ENCODE data around the gene DKK3. TPM values are rescaled to one million over a fixed set of nuclear protein-coding genes. Genes with fewer than 3 reads are reported as not detected.

The DKK3 gene
- total and polyA plus RNA-seq, 8 donors = 21.8 to 63.8 (median 37.6) TPM

DNA sequence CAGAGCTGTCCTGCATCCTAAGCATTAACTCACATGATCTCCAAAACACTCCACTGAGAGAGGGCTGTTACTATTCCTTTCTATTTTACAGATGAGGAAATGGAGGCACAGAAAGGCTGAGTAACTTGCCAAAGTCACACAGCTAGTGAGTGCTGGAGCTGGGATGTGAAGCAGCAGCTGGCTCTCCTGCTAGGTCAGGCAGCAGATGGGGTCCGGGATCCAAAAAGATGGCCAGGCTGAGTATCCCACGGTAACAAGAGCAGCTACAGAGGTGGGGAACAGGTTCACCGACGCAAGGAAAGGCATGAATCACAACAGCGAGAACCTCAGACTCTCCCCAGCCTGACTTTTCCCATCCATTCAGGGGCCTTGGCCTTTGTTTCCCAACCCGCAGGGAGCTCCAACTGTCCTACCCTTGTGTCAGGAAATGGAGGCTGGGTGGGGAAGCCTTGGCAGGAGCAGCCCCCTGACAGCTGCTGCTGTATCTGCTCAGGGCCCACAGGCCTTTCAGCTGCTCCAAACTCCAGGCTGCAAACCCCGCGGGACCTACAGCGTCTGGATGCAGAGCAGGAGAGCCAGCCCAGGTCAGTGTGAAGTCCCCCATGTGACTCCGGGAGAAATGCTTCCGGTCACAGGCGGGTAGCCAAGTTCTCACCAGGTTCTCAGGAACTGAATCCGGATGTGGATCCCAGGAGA, 29.5 kb downstream of the DKK3 start:
- H3K27me3 ChIP-seq = no peaks in the 10 kb centered on the region
- no peaks in the 10 kb centered on the region for H3K9me3 ChIP-seq
- no peak for TF ChIP-seq POLR2A (IDR thresholded peaks at IDR 0.05)
- TF ChIP-seq POLR2AphosphoS5 (IDR thresholded peaks at IDR 0.05) = peak in 1 of 3 donors; percentile 40
- H3K27ac ChIP-seq = peak overlapping the region; percentile 78 to 82 (median 79)
- no peaks in the 10 kb centered on the region for H3K36me3 ChIP-seq
- 32 to 64% (median 40%) methylated on average over 13 of the region's 13 CpGs for WGBS, 5 donors
- peak; percentile 64 to 84 for DNase-seq
- no peak overlapping the region for H3K4me3 ChIP-seq
- peaks cover 36 to 72% (median 51%) of the 10 kb centered on the region in 4 donors for H3K4me1 ChIP-seq
- intact Hi-C loops (cut with DNase I; ENCODE audit: low total_unique reads) = no loop called here

DNA sequence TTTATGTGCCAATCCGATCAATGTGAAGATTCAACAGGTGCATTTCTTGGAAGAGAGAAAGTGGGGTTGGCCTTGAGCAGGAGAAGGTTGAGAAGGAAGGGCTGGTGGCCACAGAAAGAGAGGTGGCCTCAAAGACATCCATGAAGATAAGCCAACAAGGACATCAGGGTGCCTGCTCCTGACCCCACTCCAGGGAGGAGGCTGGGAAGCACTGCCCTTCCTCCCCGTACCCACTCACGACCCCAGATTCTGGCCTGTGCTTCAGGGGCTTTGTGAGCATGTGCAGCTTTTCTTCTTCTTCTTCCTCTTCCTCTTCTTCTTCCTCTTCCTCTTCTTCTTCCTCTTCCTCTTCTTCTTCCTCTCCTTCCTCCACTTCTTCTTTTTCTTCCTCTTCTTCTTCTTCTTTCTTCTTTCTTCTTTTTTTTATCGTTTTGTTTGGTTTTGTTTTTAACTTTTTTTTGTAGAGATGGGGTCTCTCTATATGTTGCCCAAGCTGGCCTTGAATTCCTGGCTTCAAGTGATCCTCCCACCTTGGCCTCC, 30.3 kb downstream of the DKK3 start:
- peaks cover 36 to 79% (median 58%) of the 10 kb centered on the region in 4 donors for H3K4me1 ChIP-seq
- DNase-seq = no peak
- no peaks in the 10 kb centered on the region for H3K9me3 ChIP-seq
- WGBS, 5 donors = 89 to 97% (median 93%) methylated on average over 4 of the region's 4 CpGs
- TF ChIP-seq, protein P1, sequence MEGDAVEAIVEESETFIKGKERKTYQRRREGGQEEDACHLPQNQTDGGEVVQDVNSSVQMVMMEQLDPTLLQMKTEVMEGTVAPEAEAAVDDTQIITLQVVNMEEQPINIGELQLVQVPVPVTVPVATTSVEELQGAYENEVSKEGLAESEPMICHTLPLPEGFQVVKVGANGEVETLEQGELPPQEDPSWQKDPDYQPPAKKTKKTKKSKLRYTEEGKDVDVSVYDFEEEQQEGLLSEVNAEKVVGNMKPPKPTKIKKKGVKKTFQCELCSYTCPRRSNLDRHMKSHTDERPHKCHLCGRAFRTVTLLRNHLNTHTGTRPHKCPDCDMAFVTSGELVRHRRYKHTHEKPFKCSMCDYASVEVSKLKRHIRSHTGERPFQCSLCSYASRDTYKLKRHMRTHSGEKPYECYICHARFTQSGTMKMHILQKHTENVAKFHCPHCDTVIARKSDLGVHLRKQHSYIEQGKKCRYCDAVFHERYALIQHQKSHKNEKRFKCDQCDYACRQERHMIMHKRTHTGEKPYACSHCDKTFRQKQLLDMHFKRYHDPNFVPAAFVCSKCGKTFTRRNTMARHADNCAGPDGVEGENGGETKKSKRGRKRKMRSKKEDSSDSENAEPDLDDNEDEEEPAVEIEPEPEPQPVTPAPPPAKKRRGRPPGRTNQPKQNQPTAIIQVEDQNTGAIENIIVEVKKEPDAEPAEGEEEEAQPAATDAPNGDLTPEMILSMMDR (IDR thresholded peaks at IDR 0.05) = no peak
- TF ChIP-seq EP300 (IDR thresholded peaks at IDR 0.05) (no peak), POLR2A (IDR thresholded peaks at IDR 0.05) (no peak), POLR2AphosphoS5 (IDR thresholded peaks at IDR 0.05) (no peak)
- no peaks in the 10 kb centered on the region for H3K36me3 ChIP-seq
- no peak overlapping the region for H3K4me3 ChIP-seq
- intact Hi-C loops (cut with DNase I; ENCODE audit: low total_unique reads) = no loop called here
- H3K27me3 ChIP-seq = no peaks in the 10 kb centered on the region
- peak overlapping the region in 4 of 5 donors; percentile 78 to 82 (median 80) for H3K27ac ChIP-seq

DNA sequence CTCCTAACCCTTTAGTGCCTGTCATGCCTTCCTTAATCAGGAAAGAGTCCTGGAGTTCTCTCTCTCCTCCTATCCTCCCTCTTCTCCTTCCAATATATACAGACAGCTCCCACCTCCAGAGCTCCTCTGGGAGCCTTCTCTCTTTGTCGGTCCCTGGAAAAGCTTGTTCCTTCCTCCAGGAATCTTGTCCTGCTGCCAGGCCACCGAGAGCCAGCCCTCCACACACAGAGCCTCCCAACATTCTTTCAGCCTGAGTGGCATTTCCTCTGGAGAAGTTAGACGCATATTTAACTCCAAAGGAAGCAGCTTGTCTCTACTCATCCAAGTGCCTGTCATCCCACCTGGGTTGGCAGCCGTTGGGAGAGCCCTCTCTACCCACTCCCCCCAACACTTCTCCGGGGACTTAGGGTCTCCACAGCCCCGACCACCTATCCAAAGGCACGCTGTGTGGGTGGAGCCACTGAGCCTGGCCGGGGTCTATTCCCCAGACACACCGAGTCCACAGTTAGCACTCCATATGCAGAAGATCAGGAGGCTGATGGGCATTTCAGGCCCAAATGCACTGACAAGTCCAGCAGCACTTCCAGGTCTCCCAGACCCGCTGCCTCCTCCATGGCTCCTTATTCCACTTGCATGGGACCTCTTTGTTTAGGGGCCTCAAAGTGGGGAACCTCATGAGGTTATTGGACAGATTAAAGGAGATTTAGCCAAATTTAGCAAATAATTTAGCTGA, 31.1 kb downstream of the DKK3 start:
- no peaks in the 10 kb centered on the region for H3K27me3 ChIP-seq
- H3K27ac ChIP-seq = peak overlapping the region in 4 of 5 donors; percentile 67 to 82 (median 80)
- peak in 1 of 3 donors; percentile 47 for TF ChIP-seq POLR2AphosphoS5 (IDR thresholded peaks at IDR 0.05)
- no peak for TF ChIP-seq EP300 (IDR thresholded peaks at IDR 0.05)
- H3K36me3 ChIP-seq = no peaks in the 10 kb centered on the region
- 37 to 54% (median 47%) methylated on average over 10 of the region's 10 CpGs for WGBS, 5 donors
- peak; percentile 74 to 82 for DNase-seq
- intact Hi-C loops (cut with DNase I; ENCODE audit: low total_unique reads) = no loop called here
- no peaks in the 10 kb centered on the region for H3K9me3 ChIP-seq
- H3K4me3 ChIP-seq = no peak overlapping the region
- peaks cover 40 to 87% (median 65%) of the 10 kb centered on the region in 4 donors for H3K4me1 ChIP-seq

DNA sequence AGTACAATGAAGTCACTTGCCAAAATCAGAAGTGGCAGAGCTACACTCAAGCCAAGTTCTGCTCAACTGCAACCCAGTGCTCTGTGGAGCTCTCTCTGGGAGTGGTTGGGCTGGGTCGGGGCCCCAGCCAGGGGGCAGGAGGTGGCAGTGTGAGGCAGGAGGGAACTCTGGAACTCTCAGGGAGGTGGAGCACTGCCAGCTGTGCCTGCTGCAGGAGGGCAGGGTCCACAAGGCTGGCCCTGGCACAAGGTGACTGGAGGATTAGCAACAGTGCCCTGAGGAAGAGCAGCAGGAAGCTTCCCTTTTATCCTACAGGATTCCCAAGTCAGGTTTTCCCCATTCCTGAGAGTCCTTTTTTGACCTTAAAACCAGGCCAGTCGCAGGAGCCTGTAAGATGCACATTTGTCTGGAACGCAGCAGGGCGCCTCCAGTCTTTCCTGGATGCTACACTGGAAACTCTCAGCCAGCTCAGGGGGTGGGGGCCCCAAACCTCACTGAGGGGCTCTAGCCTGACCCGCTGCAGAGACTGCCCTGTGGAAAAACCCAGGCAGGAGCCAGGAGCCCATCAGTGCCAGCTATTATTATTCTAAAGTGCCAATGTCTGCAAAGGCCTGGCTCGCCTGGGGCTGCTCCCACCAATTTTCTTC, 31.8 kb downstream of the DKK3 start:
- Histone ChIP-seq H3K27me3 (no peaks in the 10 kb centered on the region), H3K4me1 (peaks cover 44 to 92% (median 69%) of the 10 kb centered on the region in 4 donors), H3K4me3 (no peak overlapping the region), H3K27ac (peak overlapping the region in 4 of 5 donors; percentile 67 to 82 (median 80)), H3K9me3 (no peaks in the 10 kb centered on the region), H3K36me3 (no peaks in the 10 kb centered on the region)
- DNase-seq = peak in 1 of 2 donors; percentile 66
- TF ChIP-seq POLR2AphosphoS5 (IDR thresholded peaks at IDR 0.05) = peak in 1 of 3 donors; percentile 6
- no peak for TF ChIP-seq POLR2A (IDR thresholded peaks at IDR 0.05)
- TF ChIP-seq, protein P1 (IDR thresholded peaks at IDR 0.05) = no peak
- TF ChIP-seq EP300 (IDR thresholded peaks at IDR 0.05) = no peak
- intact Hi-C loops (cut with DNase I; ENCODE audit: low total_unique reads) = no loop called here
- 38 to 54% (median 49%) methylated on average over 6 of the region's 6 CpGs for WGBS, 5 donors
